SW 1271 (cell line): ENCODE data around the gene SERPINA1.

Source experiments
- DNase-seq, 2 experiments: peaks; one replicate each; lab custom pipeline; 2025; lab: John Stamatoyannopoulos, UW

Gene SERPINA1

GRCh38 chr14:94382716-94383596 lies 5.4 kb downstream of the SERPINA1 start:
- no peak for DNase-seq

GRCh38 chr14:94382099-94382715 lies 6.2 kb downstream of the SERPINA1 start:
- DNase-seq, result no peak

- no peak for DNase-seq
These were observed 7.0 kb downstream of the SERPINA1 start for GRCh38 chr14:94381149-94382030.

DNA sequence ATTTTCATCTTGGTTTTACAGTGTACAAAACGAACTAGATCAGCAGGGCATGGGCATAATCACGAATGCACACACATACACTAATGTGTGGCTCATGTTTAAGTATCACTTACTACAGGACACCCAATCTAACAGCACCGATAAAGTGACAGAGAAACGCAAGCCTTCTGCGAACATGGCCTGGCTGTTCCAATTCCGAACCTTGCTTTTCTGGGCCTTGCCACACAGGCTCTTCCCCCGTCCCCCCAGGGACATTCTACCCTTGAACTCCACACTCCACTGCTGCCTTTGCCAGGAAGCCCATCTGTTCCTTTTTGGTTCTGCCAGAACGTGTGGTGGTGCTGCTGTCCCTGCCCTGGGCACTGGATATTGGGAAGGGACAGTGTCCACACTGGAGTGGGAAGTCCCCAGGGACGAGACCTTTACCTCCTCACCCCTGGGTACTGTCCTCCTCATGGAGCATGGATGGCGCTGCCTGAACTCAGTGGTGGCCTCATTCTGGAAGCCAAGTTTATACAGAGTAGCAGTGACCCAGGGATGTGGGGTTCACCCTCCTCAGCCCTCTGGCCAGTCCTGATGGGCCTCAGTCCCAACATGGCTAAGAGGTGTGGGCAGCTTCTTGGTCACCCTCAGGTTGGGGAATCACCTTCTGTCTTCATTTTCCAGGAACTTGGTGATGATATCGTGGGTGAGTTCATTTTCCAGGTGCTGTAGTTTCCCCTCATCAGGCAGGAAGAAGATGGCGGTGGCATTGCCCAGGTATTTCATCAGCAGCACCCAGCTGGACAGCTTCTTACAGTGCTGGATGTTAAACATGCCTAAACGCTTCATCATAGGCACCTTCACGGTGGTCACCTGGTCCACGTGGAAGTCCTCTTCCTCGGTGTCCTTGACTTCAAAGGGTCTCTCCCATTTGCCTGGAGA lies 7.9 kb downstream of the SERPINA1 start:
- DNase-seq, result no peak

- DNase-seq, result no peak
These were observed 8.8 kb downstream of the SERPINA1 start for GRCh38 chr14:94379291-94380224.

- no peak for DNase-seq
These were observed 9.7 kb downstream of the SERPINA1 start for GRCh38 chr14:94378527-94379290.

GRCh38 chr14:94377866-94378470 lies 10.4 kb downstream of the SERPINA1 start:
- DNase-seq, result no peak

DNA sequence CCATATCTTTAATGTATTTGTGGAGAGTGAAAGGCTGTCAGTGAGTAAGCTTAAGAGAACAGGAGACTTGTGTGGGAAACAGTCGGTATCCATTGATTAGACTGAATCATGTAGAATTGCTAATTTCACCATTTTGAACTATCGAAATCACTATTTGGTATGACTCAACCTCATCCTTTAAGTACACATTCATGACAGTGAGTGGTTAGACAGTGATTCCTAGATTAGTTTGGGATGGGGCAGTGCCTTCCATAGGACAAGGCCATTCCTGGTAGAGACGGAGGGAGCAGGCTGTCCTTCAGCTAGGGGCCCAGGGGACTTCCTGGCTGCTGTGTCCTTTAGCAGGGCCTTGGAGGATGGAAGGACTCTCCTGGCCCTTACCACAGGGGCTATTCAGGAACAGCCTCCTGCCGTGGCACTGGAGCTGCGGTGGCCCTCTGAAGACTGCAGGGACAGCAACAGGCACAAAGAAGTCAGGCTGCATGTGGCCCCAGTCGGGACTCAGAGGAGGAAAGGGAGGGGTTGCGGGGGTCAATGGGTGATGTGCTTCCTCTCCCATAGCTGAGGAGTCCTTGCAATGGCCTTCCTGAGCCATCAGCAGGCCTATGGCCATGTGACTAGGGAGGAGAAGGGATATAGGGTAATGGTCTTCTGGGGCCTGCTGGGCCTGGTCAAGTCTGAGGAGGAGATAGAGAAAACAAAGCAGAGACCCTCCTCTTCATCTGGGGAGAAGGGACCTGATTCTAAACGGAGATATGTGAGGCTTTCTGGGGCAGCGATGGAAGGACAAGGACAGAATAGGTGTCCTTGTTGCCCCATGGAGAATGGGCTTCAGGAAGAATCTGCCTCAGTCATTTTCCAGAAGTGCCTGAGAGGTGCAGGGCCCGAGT lies 11.2 kb downstream of the SERPINA1 start:
- no peak for DNase-seq

GRCh38 chr14:94376108-94376975 lies 12.1 kb downstream of the SERPINA1 start:
- no peak for DNase-seq

GRCh38 chr14:94375552-94376107 lies 12.8 kb downstream of the SERPINA1 start:
- DNase-seq, result no peak

DNA sequence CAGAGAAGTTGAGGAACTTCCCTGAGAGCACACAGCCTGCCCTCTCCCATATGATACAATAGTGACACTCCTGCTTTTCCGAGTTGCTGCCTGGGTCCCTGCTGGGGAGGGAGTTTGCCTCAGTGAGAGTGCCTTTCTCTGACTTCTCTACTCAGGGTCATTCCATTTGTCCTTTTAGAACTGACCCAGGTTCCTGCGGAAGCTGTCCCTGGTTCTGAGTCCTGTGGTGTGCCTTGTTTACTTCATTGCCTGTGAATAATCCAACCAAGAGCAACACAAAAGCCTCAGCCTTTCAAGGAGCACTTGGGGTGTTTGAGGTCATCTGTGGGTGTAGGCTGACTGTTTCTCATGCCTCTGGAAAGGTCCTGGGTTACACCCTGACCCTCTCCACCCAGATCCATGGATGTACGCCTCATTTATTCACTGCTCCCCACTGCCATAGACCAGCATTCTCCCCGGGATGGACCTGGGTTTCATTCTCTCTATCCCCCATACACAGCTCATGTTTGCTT lies 13.6 kb downstream of the SERPINA1 start:
- DNase-seq, result no peak

- no peak for DNase-seq
These were observed 14.3 kb downstream of the SERPINA1 start for GRCh38 chr14:94374116-94374515.

- DNase-seq, result peak; percentile 72 to 93
These were observed 14.7 kb downstream of the SERPINA1 start for GRCh38 chr14:94373708-94374107.

- no peak for DNase-seq
These were observed 16.3 kb downstream of the SERPINA1 start for GRCh38 chr14:94372021-94372605.

GRCh38 chr14:94370524-94370910 lies 17.9 kb downstream of the SERPINA1 start:
- DNase-seq, result no peak
